H1 (cell line): ENCODE results near the gene ALDH1A2. TPM values are rescaled to one million over a fixed set of nuclear protein-coding genes. Genes with fewer than 3 reads are reported as not detected.

Source experiments
- CTCF ChIA-PET: fragments of 300-600 bp; sonication (Branson Sonifier 250); formaldehyde crosslinking; loops from one replicate; lab custom pipeline; 2021; ENCODE audit not compliant: partially characterized antibody; lab: Charles Lee
- POLR2A ChIA-PET: fragments of 300-600 bp; sonication (Branson Sonifier 250); formaldehyde crosslinking; loops from one replicate; lab custom pipeline; 2021; ENCODE audit warnings: inconsistent platforms; ENCODE audit not compliant: partially characterized antibody; lab: Charles Lee
- DNase-seq, 2 experiments: peaks; one replicate each; pipeline versions ENCODE4 v3.0.0 to v3.0.0-alpha.2; 2010 to 2022; ENCODE audit warnings: low spot score in 2 of 2, low read depth in 1 of 2, mixed read lengths in 1 of 2
- FAIRE-seq: peaks from 2 replicates; lab custom pipeline; 2011; peaks lifted over from hg19 to GRCh38; lab: Jason Lieb, UNC
- H2AFZ ChIP-seq: 2 replicates; pipeline ENCODE4 v1.8.1; 2012; ENCODE audit warnings: low read length, inconsistent platforms
- H2AK5ac ChIP-seq: 2 replicates; pipeline ENCODE4 v1.6.1; 2013; ENCODE audit warnings: low read depth, low read length
- H2BK120ac ChIP-seq: replicated peaks from 2 replicates; pipeline ENCODE3; 2013; ENCODE audit warnings: low read depth, low read length, inconsistent platforms
- H2BK12ac ChIP-seq: 2 replicates; pipeline ENCODE4 v1.6.1; 2013; ENCODE audit warnings: low read depth, low read length
- H2BK15ac ChIP-seq: 2 replicates; pipeline ENCODE4 v1.6.1; 2013; ENCODE audit warnings: low read length
- H2BK20ac ChIP-seq: 2 replicates; pipeline ENCODE4 v1.6.1; 2013; ENCODE audit warnings: low read length
- H2BK5ac ChIP-seq: 2 replicates; pipeline ENCODE4 v1.6.1; 2013; ENCODE audit warnings: low read depth, low read length
- H3K14ac ChIP-seq: 2 replicates; pipeline ENCODE4 v1.6.1; 2013; ENCODE audit warnings: inconsistent platforms; ENCODE audit not compliant: insufficient read length
- H3K18ac ChIP-seq: 2 replicates; pipeline ENCODE4 v1.6.1; 2013; ENCODE audit warnings: low read length; ENCODE audit errors: extremely low read depth
- H3K23ac ChIP-seq: 2 replicates; pipeline ENCODE4 v1.6.1; 2013; ENCODE audit warnings: inconsistent platforms; ENCODE audit not compliant: insufficient read length
- H3K23me2 ChIP-seq: 2 replicates; pipeline ENCODE4 v1.6.1; 2013; ENCODE audit warnings: low read depth, low read length
- H3K27ac ChIP-seq: 2 replicates; pipeline ENCODE4 v1.6.1; 2011; ENCODE audit warnings: low read depth, low read length, inconsistent platforms
- H3K27me3 ChIP-seq, 4 experiments: replicated peaks in 1 of 4; 1 replicate in 1 of 4; 2 replicates in 3 of 4; pipeline versions ENCODE4 v1.6.1 to v1.8.1; 2011 to 2013; ENCODE audit warnings: low read length in 3 of 4, mild to moderate bottlenecking in 3 of 4, inconsistent platforms in 2 of 4, mixed read lengths in 2 of 4, moderate library complexity in 1 of 4; ENCODE audit not compliant: control insufficient read depth in 3 of 4, insufficient read depth in 3 of 4; ENCODE audit errors: extremely low read depth in 1 of 4
- H3K36me3 ChIP-seq, 4 experiments: 2 replicates each; pipeline versions ENCODE4 v1.6.1 to v1.8.1; 2011 to 2013; ENCODE audit warnings: mild to moderate bottlenecking in 4 of 4, low read length in 3 of 4, moderate library complexity in 2 of 4, control low read depth in 1 of 4, inconsistent platforms in 1 of 4; ENCODE audit not compliant: insufficient read depth in 4 of 4, control insufficient read depth in 2 of 4
- H3K4ac ChIP-seq: replicated peaks from 2 replicates; pipeline ENCODE3; 2013; ENCODE audit warnings: low read length, low read depth, mixed read lengths, inconsistent platforms; ENCODE audit not compliant: insufficient read length
- H3K4me1 ChIP-seq, 4 experiments: replicated peaks in 1 of 4; 1 replicate in 1 of 4; 2 replicates in 3 of 4; pipeline versions ENCODE4 v1.6.1 to v1.8.1; 2011 to 2013; ENCODE audit warnings: low read length in 3 of 4, inconsistent platforms in 2 of 4, mixed read lengths in 1 of 4; ENCODE audit not compliant: insufficient read depth in 4 of 4, control insufficient read depth in 3 of 4
- H3K4me2 ChIP-seq, 2 experiments: 2 replicates each; pipeline versions ENCODE4 v1.6.1 to v1.8.1; 2011 to 2013; ENCODE audit warnings: low read depth in 2 of 2, low read length in 2 of 2, control low read depth in 1 of 2, inconsistent platforms in 1 of 2, mild to moderate bottlenecking in 1 of 2; ENCODE audit not compliant: insufficient read depth in 1 of 2
- H3K4me3 ChIP-seq, 4 experiments: fragments of 200-600, 300-600 bp in 1 of 4; sonication (generic), shearing (Covaris generic), sonication (Bioruptor Twin) in 1 of 4; 2 replicates each; pipeline versions ENCODE4 v1.5.1 to v1.8.1; 2011 to 2016; ENCODE audit warnings: low read length in 4 of 4, low read depth in 3 of 4, control low read depth in 2 of 4, inconsistent platforms in 2 of 4, mild to moderate bottlenecking in 2 of 4, mixed read lengths in 1 of 4, moderate library complexity in 1 of 4; ENCODE audit not compliant: insufficient read depth in 2 of 4; ENCODE audit errors: extremely low read depth in 1 of 4
- H3K56ac ChIP-seq: replicated peaks from 2 replicates; pipeline ENCODE3; 2013; ENCODE audit warnings: low read depth, mild to moderate bottlenecking, mixed read lengths, low read length, inconsistent platforms; ENCODE audit not compliant: insufficient read length
- H3K79me1 ChIP-seq: 2 replicates; pipeline ENCODE4 v1.6.1; 2013; ENCODE audit warnings: low read depth, low read length, control low read depth
- H3K79me2 ChIP-seq, 2 experiments: 2 replicates each; pipeline versions ENCODE4 v1.6.1 to v1.8.1; 2012 to 2013; ENCODE audit warnings: low read length in 2 of 2, mild to moderate bottlenecking in 2 of 2, inconsistent platforms in 1 of 2; ENCODE audit not compliant: insufficient read depth in 2 of 2, control insufficient read depth in 1 of 2
- H3K9ac ChIP-seq, 4 experiments: replicated peaks in 1 of 4; 1 replicate in 1 of 4; 2 replicates in 3 of 4; pipeline versions ENCODE4 v1.6.1 to v1.8.1; 2011 to 2013; ENCODE audit warnings: low read depth in 3 of 4, low read length in 3 of 4, control low read depth in 2 of 4, mild to moderate bottlenecking in 2 of 4, moderate library complexity in 2 of 4, inconsistent platforms in 1 of 4; ENCODE audit errors: extremely low read depth in 1 of 4
- H3K9me3 ChIP-seq, 2 experiments: 2 replicates each; pipeline versions ENCODE4 v1.6.1 to v1.8.1; 2012 to 2013; ENCODE audit warnings: mild to moderate bottlenecking in 2 of 2, moderate library complexity in 2 of 2, control low read depth in 1 of 2, inconsistent platforms in 1 of 2, low read depth in 1 of 2, low read length in 1 of 2, mixed read lengths in 1 of 2; ENCODE audit not compliant: insufficient read depth in 2 of 2
- H4K20me1 ChIP-seq, 2 experiments: replicated peaks in 1 of 2; 2 replicates each; pipeline versions ENCODE3 to v1.8.1; 2011 to 2013; ENCODE audit warnings: inconsistent platforms in 2 of 2, low read length in 2 of 2, mild to moderate bottlenecking in 1 of 2; ENCODE audit not compliant: insufficient read depth in 2 of 2, control insufficient read depth in 1 of 2
- H4K5ac ChIP-seq: 2 replicates; pipeline ENCODE4 v1.6.1; 2013; ENCODE audit warnings: low read length, low read depth, mixed read lengths, inconsistent platforms; ENCODE audit not compliant: insufficient read length
- H4K8ac ChIP-seq: 2 replicates; pipeline ENCODE4 v1.8.0; 2013; ENCODE audit warnings: mild to moderate bottlenecking, moderate library complexity, low read length, inconsistent platforms; ENCODE audit not compliant: insufficient read depth; ENCODE audit errors: extremely low read depth
- H4K91ac ChIP-seq: replicated peaks from 2 replicates; pipeline ENCODE3; 2013; ENCODE audit warnings: low read length, mixed read lengths, inconsistent platforms; ENCODE audit not compliant: insufficient read length
- EP300 ChIP-seq, 2 experiments: IDR thresholded peaks; 1 replicate in 1 of 2; 2 replicates in 1 of 2; pipeline ENCODE4 v1.6.1; 2011 to 2012; ENCODE audit warnings: low read depth in 2 of 2, low read length in 2 of 2, mild to moderate bottlenecking in 2 of 2, borderline replicate concordance in 1 of 2, inconsistent platforms in 1 of 2, moderate library complexity in 1 of 2
- GABPA ChIP-seq: IDR thresholded peaks from 2 replicates; pipeline ENCODE4 v1.6.1; 2011; ENCODE audit warnings: mild to moderate bottlenecking, low read length, moderate library complexity, borderline replicate concordance; ENCODE audit not compliant: insufficient read depth
- SIN3A ChIP-seq, 2 experiments: IDR thresholded peaks in 1 of 2; conservative IDR thresholded peaks in 1 of 2; 2 replicates each; pipeline ENCODE4 v1.6.1; 2011 to 2012; ENCODE audit warnings: low read length in 2 of 2, improper control_type of control experiment in 1 of 2, low read depth in 1 of 2, mild to moderate bottlenecking in 1 of 2
- TBP ChIP-seq: IDR thresholded peaks from 2 replicates; pipeline ENCODE4 v1.6.1; 2011; ENCODE audit warnings: low read depth, low read length, improper control_type of control experiment
- TCF12 ChIP-seq: IDR thresholded peaks from 2 replicates; pipeline ENCODE4 v1.6.1; 2011; ENCODE audit warnings: low read depth, mild to moderate bottlenecking, low read length
- polyA plus RNA-seq, 7 experiments: library from polyadenylated mRNA; depleted of rRNA in 3 of 7; stranded (reverse) in 5 of 7; unstranded in 2 of 7; fragments of >200 nt in 5 of 7; fragments of 200-250 nt in 2 of 7; gene quantifications; 1 replicate in 5 of 7; 2 replicates in 1 of 7; 4 replicates in 1 of 7; pipeline versions ENCODE4 v1.2.1 to v1.2.3, GENCODE V29; 2011 to 2013; ENCODE audit warnings: missing spikeins in 2 of 7, mixed read lengths in 2 of 7
- total RNA-seq: library from RNA; stranded (reverse); fragmentation: NEBNext Ultra II Directional; extraction: Animal tissue kit (Norgen Biotek cat#: 25700); gene quantifications from 2 replicates; pipeline ENCODE4 v1.2.1, GENCODE V29; 2021

Gene ALDH1A2
- total and polyA plus RNA-seq, 2 of the 8 experiments (the other 6 are each of a cell fraction or from before 2014, with no cell fraction given): 0.06 to 0.24 TPM

GRCh38 chr15:58103482-58103881, 38.0 kb upstream of the ALDH1A2 start:
- no peaks in the 10 kb centered on the region for H3K27me3 ChIP-seq
- TF ChIP-seq TBP (no peak), GABPA (no peak), EP300 (IDR thresholded peaks at IDR 0.05; ENCODE audit: borderline replicate concordance in 1 of 2, low read depth in 2 of 2, low read length in 2 of 2) (no peak), TCF12 (no peak), SIN3A (conservative IDR thresholded peaks at IDR 0.05 in 1 of 2, IDR thresholded peaks at IDR 0.05 in 1 of 2; ENCODE audit: low read depth in 1 of 2, low read length in 2 of 2) (no peak)
- TF ChIP-seq, all 59 proteins: peak for 0
- H2BK120ac ChIP-seq: no peak overlapping the region
- no peaks in the 10 kb centered on the region for H3K79me1 ChIP-seq
- H3K4me1 ChIP-seq: no peaks in the 10 kb centered on the region
- H2BK12ac ChIP-seq: no peak overlapping the region
- no peak overlapping the region for H2AFZ ChIP-seq
- H3K4ac ChIP-seq: no peak overlapping the region
- no peak overlapping the region for H3K4me3 ChIP-seq
- CTCF ChIA-PET: no interaction called here
- no peak overlapping the region for H2AK5ac ChIP-seq
- DNase-seq: no peak
- H3K36me3 ChIP-seq: no peaks in the 10 kb centered on the region
- H3K9ac ChIP-seq: no peak overlapping the region
- no peak overlapping the region for H4K91ac ChIP-seq
- POLR2A ChIA-PET: no interaction called here
- H2BK5ac ChIP-seq: no peak overlapping the region
- no peak overlapping the region for H3K23ac ChIP-seq
- H3K56ac ChIP-seq: no peak overlapping the region
- H3K27ac ChIP-seq: no peak overlapping the region
- H2BK20ac ChIP-seq: no peak overlapping the region
- FAIRE-seq: no peak
- H3K14ac ChIP-seq: no peak overlapping the region
- H3K23me2 ChIP-seq: no peaks in the 10 kb centered on the region
- H3K4me2 ChIP-seq: no peak overlapping the region
- no peak overlapping the region for H2BK15ac ChIP-seq
- H4K5ac ChIP-seq: no peak overlapping the region
- no peak overlapping the region for H4K8ac ChIP-seq
- H3K79me2 ChIP-seq: no peaks in the 10 kb centered on the region
- H4K20me1 ChIP-seq: no peaks in the 10 kb centered on the region
- no peaks in the 10 kb centered on the region for H3K9me3 ChIP-seq
- no peak overlapping the region for H3K18ac ChIP-seq
